Measurements from ENCODE around the gene LHX8. TPM values are rescaled to one million over a fixed set of nuclear protein-coding genes. Genes with fewer than 3 reads are reported as not detected.
"Not testable (repeated sequence)": the region's sequence is repeated elsewhere in the genome, so short reads cannot be mapped to it uniquely, and the experiment has no call there.

The LHX8 gene
- total RNA-seq, 1 donor from 2014 or later: 1.2 TPM

GRCh38 chr1:75171876-75172275 lies 37.7 kb downstream of the LHX8 start:
- Mint-ChIP-seq H3K36me3 (no peaks in the 10 kb centered on the region), H3K4me3 (no peak overlapping the region), H3K27me3 (peaks cover 6% of the 10 kb centered on the region), H3K27ac (no peak overlapping the region), H3K9me3 (no peaks in the 10 kb centered on the region), H3K4me1 (ENCODE audit: unreplicated experiment) (no peaks in the 10 kb centered on the region)
- no peak for DNase-seq (ENCODE audit: extremely low spot score, unreplicated experiment)
- TF ChIP-seq CTCF (conservative IDR thresholded peaks at IDR 0.05): no peak

- DNase-seq (ENCODE audit: extremely low spot score, unreplicated experiment): no peak
- Mint-ChIP-seq H3K36me3 (no peaks in the 10 kb centered on the region), H3K4me1 (ENCODE audit: unreplicated experiment) (no peaks in the 10 kb centered on the region), H3K27me3 (peaks cover 6% of the 10 kb centered on the region), H3K4me3 (no peak overlapping the region), H3K9me3 (no peaks in the 10 kb centered on the region), H3K27ac (no peak overlapping the region)
- TF ChIP-seq CTCF (conservative IDR thresholded peaks at IDR 0.05): no peak
Observed at GRCh38 chr1:75172556-75172955, 38.4 kb downstream of the LHX8 start.

- H3K36me3 Mint-ChIP-seq: no peaks in the 10 kb centered on the region
- H3K4me1 Mint-ChIP-seq (ENCODE audit: unreplicated experiment): no peaks in the 10 kb centered on the region
- peaks cover 6% of the 10 kb centered on the region for H3K27me3 Mint-ChIP-seq
- H3K9me3 Mint-ChIP-seq: no peaks in the 10 kb centered on the region
- TF ChIP-seq CTCF (conservative IDR thresholded peaks at IDR 0.05): no peak
- no peak for DNase-seq (ENCODE audit: extremely low spot score, unreplicated experiment)
- H3K4me3 Mint-ChIP-seq: no peak overlapping the region
- H3K27ac Mint-ChIP-seq: no peak overlapping the region
Observed at GRCh38 chr1:75174031-75174760, 40.0 kb downstream of the LHX8 start.

- H3K36me3 Mint-ChIP-seq; DNase-seq (ENCODE audit: extremely low spot score, unreplicated experiment); H3K9me3 Mint-ChIP-seq; H3K27me3 Mint-ChIP-seq; H3K4me3 Mint-ChIP-seq; H3K27ac Mint-ChIP-seq; H3K4me1 Mint-ChIP-seq (ENCODE audit: unreplicated experiment): not testable (repeated sequence)
Observed at GRCh38 chr1:75181214-75181955, 47.2 kb downstream of the LHX8 start.

- no peaks in the 10 kb centered on the region for H3K4me1 Mint-ChIP-seq (ENCODE audit: unreplicated experiment)
- peaks cover 28% of the 10 kb centered on the region for H3K27me3 Mint-ChIP-seq
- H3K4me3 Mint-ChIP-seq: no peak overlapping the region
- H3K36me3 Mint-ChIP-seq: no peaks in the 10 kb centered on the region
- TF ChIP-seq CTCF (conservative IDR thresholded peaks at IDR 0.05): no peak
- no peak overlapping the region for H3K27ac Mint-ChIP-seq
- no peaks in the 10 kb centered on the region for H3K9me3 Mint-ChIP-seq
- DNase-seq (ENCODE audit: extremely low spot score, unreplicated experiment): no peak
Observed at GRCh38 chr1:75188892-75189291, 54.7 kb downstream of the LHX8 start.

GRCh38 chr1:75198163-75198562 lies 64.0 kb downstream of the LHX8 start:
- Mint-ChIP-seq H3K27ac (no peak overlapping the region), H3K9me3 (no peaks in the 10 kb centered on the region), H3K36me3 (no peaks in the 10 kb centered on the region), H3K4me3 (no peak overlapping the region), H3K27me3 (peaks cover 22% of the 10 kb centered on the region), H3K4me1 (ENCODE audit: unreplicated experiment) (no peaks in the 10 kb centered on the region)
- TF ChIP-seq CTCF (conservative IDR thresholded peaks at IDR 0.05): no peak
- no peak for DNase-seq (ENCODE audit: extremely low spot score, unreplicated experiment)

Measured in type B pancreatic cell (in vitro differentiated cells).